Measurements from ENCODE around the gene DIAPH1.

Gene DIAPH1

DNA sequence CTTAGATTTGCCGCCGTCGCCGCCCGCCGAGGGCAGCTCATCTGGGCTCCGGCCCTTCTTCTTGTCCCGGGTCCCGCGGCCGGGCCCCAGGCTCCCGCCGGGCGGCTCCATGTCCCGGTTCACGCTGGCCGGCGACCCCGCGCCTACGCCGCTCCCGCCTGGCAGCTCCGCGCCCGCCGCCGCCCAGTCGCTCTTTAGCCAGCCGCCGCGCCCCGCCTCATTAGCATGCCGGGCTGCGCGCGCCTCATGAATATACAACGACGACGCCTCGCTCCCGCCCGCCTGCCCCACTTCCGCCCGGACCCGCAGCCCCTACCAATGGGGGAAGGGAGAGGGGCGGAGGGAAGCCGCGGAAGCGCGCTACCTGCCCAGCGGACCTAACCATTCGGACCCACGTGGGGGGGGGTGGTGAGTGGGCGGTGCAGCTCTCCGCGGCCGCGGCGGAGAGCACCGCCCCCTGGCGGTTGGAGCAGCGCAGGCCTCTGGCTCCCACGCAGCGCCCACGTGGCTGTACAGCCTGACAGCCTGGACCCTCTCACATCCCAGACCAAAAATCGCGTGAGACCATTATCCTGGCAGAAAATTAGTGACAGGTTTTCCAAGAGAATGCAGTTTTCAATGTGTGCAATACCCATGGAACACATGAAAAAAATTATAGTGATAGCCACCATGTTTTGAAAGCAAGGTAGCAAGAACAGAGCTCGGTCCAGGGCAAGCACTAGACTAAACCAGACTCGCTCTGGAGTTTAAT, at the start of gene DIAPH1:
TSS of gene DIAPH1 (minus strand) at position 197 of the 751 bp plus-strand sequence. CDS start at position 111, 86 bp downstream.
- peak; percentile 97 for DNase-seq (ENCODE audit: low spot score)

GRCh38 chr5:141665995-141666940, 47.5 kb upstream of the DIAPH1 start:
- DNase-seq (ENCODE audit: low spot score) = no peak

GRCh38 chr5:141664733-141665461, 46.1 kb upstream of the DIAPH1 start:
- DNase-seq (ENCODE audit: low spot score) = peak; percentile 88

DNA sequence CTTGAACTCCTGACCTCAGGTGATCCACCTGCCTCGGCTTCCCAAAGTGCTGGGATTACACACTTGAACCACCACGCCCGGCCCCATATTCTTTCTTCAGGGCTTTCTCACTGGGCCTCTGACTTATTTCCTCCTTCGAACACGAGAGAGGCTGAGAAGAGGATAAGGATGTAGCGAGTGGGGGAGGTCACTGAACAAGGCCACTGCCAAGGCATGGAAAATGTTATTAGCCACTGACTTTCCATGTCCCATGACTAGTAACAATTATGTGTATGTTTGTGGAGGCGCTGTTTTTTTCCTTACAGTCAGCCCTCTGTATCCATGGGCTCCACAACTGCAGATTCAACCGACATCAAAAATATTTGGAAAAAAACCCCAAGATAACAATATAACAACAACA, 44.7 kb upstream of the DIAPH1 start:
- no peak for DNase-seq (ENCODE audit: low spot score)

- no peak for DNase-seq (ENCODE audit: low spot score)
Measured at GRCh38 chr5:141662028-141662427, 43.2 kb upstream of the DIAPH1 start.

DNA sequence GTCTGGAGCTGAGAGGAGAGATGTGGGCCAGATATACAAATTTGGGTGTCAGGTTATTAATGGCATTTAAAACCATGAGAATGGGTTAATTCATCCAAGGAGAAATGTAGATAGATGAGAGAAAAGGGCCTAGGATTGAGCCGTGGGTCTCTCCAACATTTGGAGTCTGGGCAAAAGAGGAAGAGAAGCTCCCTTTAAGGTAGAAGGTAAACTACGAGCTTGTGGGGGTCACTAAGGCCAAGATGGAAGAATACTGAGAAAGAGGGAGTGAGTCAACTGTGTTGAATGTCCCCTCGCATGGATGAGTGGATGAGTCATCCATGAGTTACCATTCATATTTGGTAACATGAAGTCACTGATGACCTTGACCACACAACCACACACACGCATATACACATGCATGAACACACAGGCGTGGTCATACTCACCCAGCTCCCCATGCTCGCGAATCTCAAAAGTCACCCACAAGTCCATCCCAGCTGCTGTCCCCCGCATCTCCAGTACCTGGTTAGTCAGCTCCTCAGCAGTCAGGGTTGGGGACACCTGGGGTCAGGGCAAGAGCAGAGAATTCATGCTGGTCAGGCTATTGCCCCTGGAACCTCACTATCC, 39.2 kb upstream of the DIAPH1 start:
- no peak for DNase-seq (ENCODE audit: low spot score)

- DNase-seq (ENCODE audit: low spot score) = no peak
Measured at GRCh38 chr5:141657404-141657803, 38.6 kb upstream of the DIAPH1 start.

DNA sequence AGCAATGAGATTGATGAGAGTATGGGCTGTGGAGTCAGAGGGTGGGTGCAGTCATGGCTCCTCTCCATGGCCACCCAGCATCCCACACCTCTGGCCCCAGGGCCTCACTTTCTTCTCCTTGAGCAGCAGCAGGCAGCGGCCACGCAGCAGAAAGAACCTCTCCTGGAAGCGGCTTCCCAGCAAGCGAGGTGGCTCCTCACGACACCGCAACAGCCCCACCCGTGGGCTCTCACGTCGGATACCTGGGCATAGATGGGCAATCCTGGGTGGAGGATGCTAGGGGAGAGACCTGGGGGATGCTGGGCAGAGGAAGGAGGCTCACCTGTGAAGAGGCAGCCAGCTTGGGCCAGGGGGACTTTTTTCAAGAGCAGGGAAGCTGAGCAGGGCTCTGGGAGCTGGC, 37.6 kb upstream of the DIAPH1 start:
- no peak for DNase-seq (ENCODE audit: low spot score)

DNA sequence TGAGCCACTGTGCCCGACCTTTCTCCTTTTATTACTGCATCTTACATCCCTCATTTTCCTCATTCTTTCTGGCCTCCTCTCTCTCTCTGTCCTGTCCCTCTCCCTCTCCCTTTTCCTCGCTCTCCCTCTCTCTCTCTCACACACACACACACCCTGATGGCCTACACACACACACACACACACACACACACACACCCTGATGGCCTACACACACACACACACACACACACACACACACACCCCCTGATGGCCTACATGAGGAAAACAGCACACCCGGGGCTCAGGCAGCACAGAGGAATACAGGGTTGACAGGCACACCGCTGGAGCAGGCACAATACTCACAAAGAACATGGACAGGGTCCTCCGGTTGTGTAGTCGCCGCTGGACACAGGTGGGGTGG, 36.2 kb upstream of the DIAPH1 start:
- DNase-seq (ENCODE audit: low spot score) = no peak

GRCh38 chr5:141654298-141654697, 35.5 kb upstream of the DIAPH1 start:
- no peak for DNase-seq (ENCODE audit: low spot score)

GRCh38 chr5:141651728-141652105, 32.9 kb upstream of the DIAPH1 start:
- DNase-seq (ENCODE audit: low spot score) = no peak

- peak; percentile 82 for DNase-seq (ENCODE audit: low spot score)
Measured at GRCh38 chr5:141650851-141651727, 32.3 kb upstream of the DIAPH1 start, which contains the start of gene FCHSD1. Gene FCHSD1, minus strand, starts transcription at chr5:141651418. Its CDS starts 50 bp downstream, at chr5:141651368.

DNA sequence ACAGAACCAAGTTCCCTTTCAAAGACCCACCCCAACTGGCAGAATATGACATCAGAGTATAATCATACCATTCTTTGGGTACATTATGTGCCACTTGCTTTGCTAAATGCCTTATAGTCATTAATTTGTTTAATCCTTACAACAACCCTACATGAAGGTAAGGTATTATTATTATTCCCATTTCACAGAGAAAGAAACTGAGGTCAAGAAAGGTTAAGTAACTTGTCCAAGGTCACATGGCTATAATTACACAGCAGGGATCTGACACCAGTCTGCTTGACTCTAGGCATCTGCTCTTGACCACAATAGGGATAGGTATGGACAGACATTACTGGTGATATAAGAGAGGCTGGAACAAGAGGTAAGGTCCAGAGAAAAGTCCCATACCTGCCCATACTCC, 31.2 kb upstream of the DIAPH1 start:
- no peak for DNase-seq (ENCODE audit: low spot score)

DNA sequence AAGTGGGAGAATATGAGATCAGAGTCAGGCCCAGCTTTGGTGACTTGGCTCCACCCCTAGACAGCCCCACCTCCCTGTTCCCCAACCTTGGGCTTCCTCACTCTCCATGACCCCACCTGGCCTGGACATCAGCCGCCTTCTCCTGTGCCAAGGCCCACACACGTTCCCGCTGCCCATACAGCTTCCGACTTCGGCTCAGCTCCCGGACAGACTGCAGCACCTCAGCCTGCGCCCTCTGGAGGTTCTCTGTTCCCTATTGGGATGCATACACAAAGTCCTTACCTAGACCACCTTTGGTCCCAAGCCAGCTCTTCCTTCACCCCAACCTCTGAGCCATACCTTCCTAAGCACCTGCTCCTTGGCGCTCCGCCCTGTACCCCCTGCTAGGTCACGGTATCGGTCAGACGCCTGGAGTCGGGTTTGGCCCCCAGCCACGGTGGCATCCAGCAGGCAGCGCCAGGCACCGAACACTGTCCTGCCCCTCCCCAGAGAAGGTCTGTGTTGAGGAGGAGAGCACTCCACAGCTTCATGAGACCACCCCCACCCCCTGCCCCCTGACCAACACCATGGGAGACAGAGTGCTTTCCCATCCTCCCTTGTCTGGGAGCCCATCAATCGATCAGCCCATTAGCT, 30.4 kb upstream of the DIAPH1 start:
- no peak for DNase-seq (ENCODE audit: low spot score)

- DNase-seq (ENCODE audit: low spot score) = no peak
Measured at GRCh38 chr5:141647851-141648250, 29.1 kb upstream of the DIAPH1 start.

GRCh38 chr5:141647242-141647641, 28.4 kb upstream of the DIAPH1 start:
- no peak for DNase-seq (ENCODE audit: low spot score)

DNA sequence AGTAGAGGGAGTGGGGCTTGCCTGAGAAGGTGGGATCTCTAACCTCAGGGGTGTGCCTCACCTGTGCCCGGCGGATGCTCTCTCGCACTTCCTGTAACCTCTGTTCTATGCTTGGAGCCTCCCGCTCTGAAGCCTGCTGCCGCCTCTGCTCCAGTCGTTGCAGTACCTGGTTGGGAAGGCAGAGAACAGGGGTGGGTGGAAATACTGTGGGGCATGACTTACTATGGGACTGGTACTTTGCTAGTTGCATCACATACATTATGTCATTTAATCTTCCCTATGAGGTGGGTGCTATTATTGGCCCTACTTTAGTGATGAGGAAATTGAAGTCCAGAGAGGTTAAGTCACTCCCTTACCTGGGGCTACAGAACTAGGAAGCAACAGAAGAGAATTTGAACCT, 27.2 kb upstream of the DIAPH1 start:
- DNase-seq (ENCODE audit: low spot score) = no peak

DNA sequence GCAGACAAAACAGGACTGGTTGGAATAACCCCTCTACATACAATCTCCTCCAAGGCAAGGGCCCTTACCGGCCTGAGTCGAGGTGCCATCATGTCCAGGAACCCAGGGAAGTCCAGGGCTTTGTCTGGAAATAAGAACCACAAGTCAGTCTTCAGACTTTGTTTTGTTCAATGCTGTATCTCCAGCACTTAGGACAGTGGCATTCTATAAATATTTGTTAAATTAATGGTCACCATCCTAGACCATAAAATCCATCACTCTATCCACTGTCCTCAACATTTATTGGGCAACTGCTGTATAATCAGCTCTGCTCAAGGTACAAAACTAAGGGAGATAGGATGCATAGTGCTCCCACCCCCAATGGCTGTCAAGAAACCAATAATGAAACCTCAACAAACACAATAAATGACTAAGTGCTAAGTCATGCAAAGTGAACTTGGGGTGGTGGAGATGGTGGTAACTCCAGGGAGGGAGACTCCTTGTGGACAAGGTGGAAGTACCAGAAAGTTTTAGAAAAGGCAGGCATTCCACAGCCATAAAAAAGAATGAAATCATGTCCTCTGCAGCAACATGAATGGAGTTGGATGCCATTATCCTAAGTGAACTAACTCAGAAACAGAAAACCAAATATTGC, 23.0 kb upstream of the DIAPH1 start:
- peak; percentile 24 for DNase-seq (ENCODE audit: low spot score)

- DNase-seq (ENCODE audit: low spot score) = no peak
Measured at GRCh38 chr5:141640698-141641097, 21.9 kb upstream of the DIAPH1 start.

DNA sequence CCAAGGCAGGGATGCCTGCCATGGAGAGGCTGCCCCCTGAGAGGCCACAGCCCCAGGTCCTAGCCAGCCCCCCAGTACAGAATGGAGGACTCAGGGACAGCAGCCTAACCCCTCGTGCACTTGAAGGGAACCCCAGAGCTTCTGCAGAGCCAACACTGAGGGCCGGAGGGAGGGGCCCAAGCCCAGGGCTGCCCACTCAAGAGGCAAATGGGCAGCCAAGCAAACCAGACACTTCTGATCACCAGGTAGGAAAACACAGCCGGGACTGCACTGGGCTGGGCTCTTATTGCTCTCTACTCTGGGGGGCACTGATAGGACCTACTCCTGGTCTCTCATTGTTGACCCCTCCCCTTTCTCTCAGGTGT, 21.2 kb upstream of the DIAPH1 start:
- no peak for DNase-seq (ENCODE audit: low spot score)
